HG02798 (cell line): ENCODE data around the gene RPE65.
"Not testable (repeated sequence)": the region's sequence is repeated elsewhere in the genome, so short reads cannot be mapped to it uniquely, and the experiment has no call there.

Source experiments
- ATAC-seq: cut with Tn5 transposase; IDR thresholded peaks from one replicate; pipeline ENCODE4 v1.9.1; 2021; ENCODE audit warnings: mild to moderate bottlenecking; ENCODE audit not compliant: unreplicated experiment, poor library complexity

Gene RPE65

DNA sequence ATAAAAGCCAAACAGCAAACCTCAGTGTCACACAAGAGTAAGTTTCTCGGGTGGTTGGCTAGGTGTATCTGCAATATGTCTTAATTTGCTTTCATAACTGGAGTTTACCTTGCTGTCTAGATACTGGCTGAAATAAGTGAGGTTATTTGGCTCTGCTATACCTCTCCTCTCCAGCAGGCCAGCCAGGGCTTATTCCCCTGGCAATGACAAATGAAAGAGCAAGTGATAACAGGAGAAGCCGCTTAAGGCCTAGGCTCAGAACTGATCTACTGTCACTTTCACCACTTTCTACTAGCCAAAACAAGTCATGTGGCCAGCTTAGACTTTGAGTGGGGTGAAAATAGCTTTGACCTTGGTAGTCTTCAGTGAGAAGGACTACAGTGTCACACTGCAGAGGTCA is 4.8 kb upstream of the RPE65 start:
- peak; percentile 77 for ATAC-seq

- ATAC-seq: no peak
These were observed 3.4 kb upstream of the RPE65 start for GRCh38 chr1:68453060-68453670.

DNA sequence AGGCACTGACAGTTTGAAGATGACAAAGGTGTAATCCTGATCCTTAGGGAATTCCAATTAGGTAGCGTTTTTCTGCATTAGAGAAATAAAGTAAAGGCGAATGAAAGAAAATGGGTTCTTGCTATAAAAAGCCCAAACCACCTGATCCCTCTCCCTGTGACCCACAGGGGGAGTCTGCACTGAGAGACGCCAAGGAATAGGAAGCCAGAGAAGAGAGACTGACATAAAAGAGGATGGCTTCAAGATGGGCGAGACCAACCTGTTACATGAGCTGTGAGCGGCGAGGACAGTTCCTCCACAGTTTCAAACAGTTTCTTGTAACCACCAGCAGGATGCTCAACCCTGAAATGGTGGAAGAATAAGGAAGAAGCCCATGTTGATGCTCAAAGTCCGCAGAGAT is 1.4 kb downstream of the RPE65 start:
- ATAC-seq: no peak

- no peak for ATAC-seq
These were observed 4.0 kb downstream of the RPE65 start for GRCh38 chr1:68445709-68446108.

DNA sequence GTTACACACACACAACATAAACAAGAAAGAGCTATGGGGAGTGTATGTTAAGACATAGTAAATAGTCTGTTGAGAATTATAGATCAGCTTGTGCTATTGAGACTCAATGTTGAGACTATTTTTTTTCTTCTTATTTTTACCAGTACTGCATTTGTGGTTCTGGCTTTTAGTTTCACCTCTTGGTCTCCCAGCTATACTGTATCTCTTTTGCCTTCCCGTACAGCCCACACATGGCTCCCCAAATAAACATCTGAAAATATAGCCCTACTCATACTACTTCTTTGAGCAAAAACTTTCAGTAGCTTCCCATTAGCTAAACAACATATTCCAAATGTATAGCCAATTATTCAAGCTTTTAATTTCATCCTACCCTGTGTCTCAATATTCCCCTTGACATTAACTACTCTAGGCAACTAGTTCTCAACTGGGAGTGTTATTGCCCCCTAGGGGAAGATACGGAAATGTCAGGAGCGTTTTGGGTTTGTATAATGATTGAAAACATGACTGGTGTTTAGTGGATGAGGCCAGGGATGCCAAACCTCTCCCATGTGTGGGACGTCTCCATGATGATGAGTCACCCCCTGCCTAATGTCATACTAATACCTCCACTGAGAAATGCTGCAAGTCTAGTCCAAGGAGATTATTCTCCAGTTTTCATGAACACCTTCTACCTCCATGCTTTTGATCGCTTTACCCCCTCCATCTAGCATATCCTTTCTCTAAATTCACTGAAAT is 6.8 kb downstream of the RPE65 start:
- peak; percentile 87 for ATAC-seq

- no peak for ATAC-seq
These were observed 7.7 kb downstream of the RPE65 start for GRCh38 chr1:68442006-68442405.

DNA sequence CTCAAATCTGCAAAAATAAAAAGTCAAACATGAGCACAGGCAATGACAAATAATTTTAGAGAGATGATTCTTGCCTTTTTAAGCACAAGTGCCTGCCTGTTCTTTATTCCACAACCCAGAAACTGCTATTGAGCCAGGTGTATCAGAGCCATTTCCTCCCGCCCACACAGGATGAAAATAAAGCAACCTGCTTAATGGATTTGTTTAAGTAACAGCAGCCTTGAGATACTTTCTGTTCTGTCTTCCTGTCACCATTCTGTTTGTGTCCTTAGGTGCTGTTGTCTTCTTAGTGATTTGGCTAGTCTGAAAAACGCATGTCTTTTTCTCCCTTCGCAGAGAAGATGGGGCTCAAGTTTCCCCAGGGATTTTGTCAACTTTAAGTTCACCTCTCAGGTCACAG is 11.4 kb downstream of the RPE65 start:
- no peak for ATAC-seq

- no peak for ATAC-seq
These were observed 16.4 kb downstream of the RPE65 start for GRCh38 chr1:68433395-68433794.

DNA sequence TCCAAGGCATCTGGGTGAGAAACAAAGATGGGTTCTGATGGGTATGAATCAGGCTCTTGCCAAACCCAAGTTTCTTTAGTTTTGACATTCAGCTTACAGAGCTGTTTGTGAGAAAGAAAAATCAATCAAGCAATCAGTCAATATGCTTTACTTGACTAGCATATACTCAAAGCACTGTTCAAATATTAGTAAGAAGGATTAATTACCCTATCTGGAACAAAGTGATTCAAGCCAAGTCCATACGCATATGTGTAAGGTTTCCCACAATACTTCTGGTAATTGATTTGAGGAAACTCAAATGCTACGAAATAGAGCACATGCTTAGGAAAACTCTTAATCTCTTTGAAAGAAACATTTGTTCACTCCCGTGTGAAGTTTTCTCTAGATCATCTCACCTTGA is 18.7 kb downstream of the RPE65 start:
- no peak for ATAC-seq

- ATAC-seq: no peak
These were observed 20.4 kb downstream of the RPE65 start for GRCh38 chr1:68429233-68429808.

DNA sequence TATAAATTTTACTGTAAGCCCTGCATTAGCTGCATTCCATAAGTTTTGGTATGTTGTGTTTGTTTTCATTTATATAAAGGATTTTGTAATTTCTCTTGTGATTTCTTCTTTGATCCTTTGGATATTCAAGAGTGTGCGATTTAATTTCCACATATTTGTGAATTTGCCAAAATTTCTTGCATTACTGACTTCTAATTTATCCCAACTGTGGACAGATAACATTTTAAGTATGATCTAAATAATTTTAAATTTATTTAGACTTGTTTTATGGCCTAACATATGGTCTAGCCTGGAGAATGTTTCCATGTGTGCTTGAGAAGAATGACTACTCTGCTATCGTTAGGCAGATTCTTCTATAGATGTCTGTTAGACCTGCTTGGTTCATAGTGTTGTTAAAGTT is 23.2 kb downstream of the RPE65 start:
- ATAC-seq: no peak

DNA sequence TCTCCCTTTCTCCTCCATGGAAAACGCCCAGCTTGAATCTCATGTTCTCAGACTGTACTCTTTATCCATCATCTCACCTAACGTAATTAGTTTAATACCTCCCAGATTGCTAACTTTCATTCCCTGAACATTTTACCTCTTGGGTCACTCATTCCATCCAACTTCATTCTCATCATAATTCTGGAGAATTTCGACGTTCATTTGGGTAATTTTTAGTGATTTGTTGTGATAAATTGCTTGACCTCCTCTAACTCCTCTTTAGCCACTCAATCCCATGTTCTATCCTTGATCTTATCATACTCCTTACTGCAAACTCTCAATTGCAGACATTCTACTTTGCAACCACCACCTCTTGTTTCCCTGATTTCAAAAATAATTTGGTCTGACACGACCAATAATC is 28.4 kb downstream of the RPE65 start:
- ATAC-seq: no peak

GRCh38 chr1:68409426-68409825 is 40.3 kb downstream of the RPE65 start:
- no peak for ATAC-seq

- no peak for ATAC-seq
These were observed 48.2 kb downstream of the RPE65 start for GRCh38 chr1:68401506-68401905.

GRCh38 chr1:68395575-68395974 is 54.2 kb downstream of the RPE65 start:
- not testable (repeated sequence) for ATAC-seq

DNA sequence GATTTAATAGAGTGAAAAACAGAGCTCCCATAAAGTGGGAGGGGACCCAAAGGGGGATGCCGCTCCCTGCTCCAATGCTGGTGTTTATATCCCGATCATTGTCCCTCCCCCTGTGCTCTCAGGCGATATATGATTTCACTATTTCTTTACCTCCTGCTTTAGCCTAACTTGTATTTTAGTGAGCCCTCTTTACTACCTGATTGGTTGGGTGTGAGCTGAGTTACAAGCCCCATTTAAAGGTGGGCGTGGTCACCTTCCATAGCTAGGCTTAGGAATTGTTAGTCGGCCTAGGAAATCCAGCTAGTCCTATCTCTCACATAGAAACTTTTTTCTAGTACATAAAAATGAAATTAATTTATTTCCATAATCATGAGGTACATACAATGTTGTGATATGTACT is 57.3 kb downstream of the RPE65 start:
- ATAC-seq: not testable (repeated sequence)

DNA sequence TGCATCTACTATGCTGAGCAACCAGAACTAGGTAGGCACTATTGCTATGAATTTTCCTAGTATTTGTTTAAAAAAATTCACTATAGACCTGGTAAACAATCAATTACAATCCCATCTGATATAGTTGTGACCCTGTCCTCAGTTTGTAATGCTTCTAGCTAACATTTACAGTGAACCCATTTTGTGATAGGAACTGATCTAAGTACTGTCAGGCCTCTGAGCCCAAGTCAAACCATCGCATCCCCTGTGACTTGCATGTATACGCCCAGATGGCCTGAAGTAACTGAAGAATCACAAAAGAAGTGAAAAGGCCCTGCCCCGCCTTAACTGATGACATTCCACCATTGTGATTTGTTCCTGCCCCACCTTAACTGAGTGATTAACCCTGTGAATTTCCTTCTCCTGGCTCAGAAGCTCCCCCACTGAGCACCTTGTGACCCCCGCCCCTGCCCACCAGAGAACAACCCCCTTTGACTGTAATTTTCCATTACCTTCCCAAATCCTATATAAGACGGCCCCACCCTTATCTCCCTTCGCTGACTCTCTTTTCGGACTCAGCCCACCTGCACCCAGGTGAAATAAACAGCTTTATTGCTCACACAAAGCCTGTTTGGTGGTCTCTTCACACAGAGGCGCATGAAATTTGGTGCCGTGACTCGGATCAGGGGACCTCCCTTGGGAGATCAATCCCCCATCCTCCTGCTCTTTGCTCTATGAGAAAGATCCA is 63.8 kb downstream of the RPE65 start:
- ATAC-seq: not testable (repeated sequence)

- no peak for ATAC-seq
These were observed 64.8 kb downstream of the RPE65 start for GRCh38 chr1:68384872-68385411.

DNA sequence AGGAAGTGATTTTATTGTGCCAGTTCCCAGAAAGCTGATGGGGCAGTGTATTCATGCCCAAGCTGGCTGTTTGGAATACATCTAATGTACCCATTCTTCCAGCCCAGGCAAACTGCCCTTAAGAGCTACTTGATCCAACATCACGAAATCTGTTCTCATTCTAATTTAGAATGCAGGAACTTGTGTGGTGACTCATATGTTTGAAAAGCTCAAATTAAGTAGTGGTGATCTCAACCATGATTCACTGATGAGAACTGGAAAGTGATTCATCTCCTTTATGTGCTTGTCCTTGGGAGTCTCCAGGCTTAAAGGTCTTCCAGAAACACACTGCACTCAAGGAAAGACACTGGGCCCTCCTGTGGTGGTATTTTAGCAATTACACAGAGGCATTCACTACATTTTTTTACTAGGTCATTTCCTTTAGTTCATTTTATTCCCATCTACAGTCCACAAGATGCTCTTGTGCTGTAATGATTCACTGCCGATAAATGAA is 65.4 kb downstream of the RPE65 start:
- ATAC-seq: no peak

DNA sequence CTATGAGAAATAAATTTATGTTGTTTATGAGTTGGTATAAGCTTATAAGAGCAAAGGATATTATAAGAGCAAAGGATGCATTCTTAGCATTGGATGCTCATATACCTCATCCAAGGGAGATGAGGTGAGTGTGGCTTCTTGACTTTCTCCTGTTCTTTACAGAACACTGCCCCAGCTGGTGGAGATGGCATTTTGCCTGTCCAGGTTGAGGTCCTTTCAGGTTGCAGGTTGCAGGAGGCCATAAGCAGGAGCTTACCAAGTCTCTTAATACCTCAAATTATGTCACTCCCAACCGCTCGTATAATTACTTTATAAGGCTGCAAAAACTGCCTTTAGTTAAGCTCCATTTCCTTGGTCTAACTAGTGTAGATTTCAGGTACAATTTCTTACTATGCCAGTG is 66.7 kb downstream of the RPE65 start:
- no peak for ATAC-seq

DNA sequence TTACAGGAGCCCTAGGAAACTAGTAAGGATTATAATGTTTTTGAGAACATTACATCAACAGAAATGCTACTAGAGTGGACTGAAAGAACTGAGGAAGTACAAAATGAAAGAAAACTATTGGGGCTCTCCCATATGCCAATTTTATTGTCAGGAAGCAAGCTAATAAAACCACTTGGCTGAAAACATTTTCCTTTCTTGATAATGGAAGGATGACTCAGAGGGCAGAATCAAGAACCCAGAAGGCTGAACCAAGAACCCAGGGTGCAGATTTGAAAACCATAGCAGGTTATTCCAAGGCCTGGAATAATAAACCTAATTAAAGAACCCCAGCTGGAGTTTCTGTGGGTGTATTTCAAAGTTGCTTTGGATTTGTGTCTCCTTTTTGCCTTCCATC is 70.7 kb downstream of the RPE65 start:
- ATAC-seq: no peak
